GM21619 (cell line): ENCODE measurements around the gene SFN.

Source experiments
- ATAC-seq: cut with Tn5 transposase; IDR thresholded peaks from one replicate; pipeline ENCODE4 v1.9.1; 2021; ENCODE audit not compliant: unreplicated experiment

Gene SFN

GRCh38 chr1:26911399-26912146 lies 48.6 kb downstream of the SFN start:
- no peak for ATAC-seq

- no peak for ATAC-seq
Measured at GRCh38 chr1:26912147-26912490, 49.2 kb downstream of the SFN start.

- ATAC-seq = no peak
Measured at GRCh38 chr1:26913389-26913753, 50.4 kb downstream of the SFN start.
